Stomach (tissue), 9 donors: Measurements from ENCODE around the gene DGCR6L. TPM values are rescaled to one million over a fixed set of nuclear protein-coding genes. Genes with fewer than 3 reads are reported as not detected.
"Not testable (repeated sequence)": the region's sequence is repeated elsewhere in the genome, so short reads cannot be mapped to it uniquely, and the experiment has no call there.

Source experiments
- DNase-seq, 2 donors: peaks; one replicate each; pipeline versions ENCODE4 v3.0.0 to v3.0.0-alpha.2; 2013 to 2019
- H3K27ac ChIP-seq, 5 donors: fragments of 200-600 bp in 4 of 5; sonication (generic) in 4 of 5; one replicate each; pipeline ENCODE4 v1.5.1; 2013 to 2019; ENCODE audit warnings: mild to moderate bottlenecking in 1 of 5, moderate library complexity in 1 of 5
- H3K27me3 ChIP-seq, 3 donors: fragments of 200-600 bp; sonication (generic); one replicate each; pipeline ENCODE4 v1.5.1; 2017 to 2019; ENCODE audit warnings: mixed run types in 1 of 3
- H3K36me3 ChIP-seq, 4 donors: fragments of 200-600 bp; sonication (generic); 1 replicate in 3 of 4; 2 replicates in 1 of 4; pipeline ENCODE4 v1.5.1; 2016 to 2019
- H3K4me1 ChIP-seq, 4 donors: fragments of 200-600 bp; sonication (generic); one replicate each; pipeline ENCODE4 v1.5.1; 2016 to 2019
- H3K4me3 ChIP-seq, 4 donors: fragments of 200-600 bp; sonication (generic) in 3 of 4; one replicate each; pipeline ENCODE4 v1.5.1; 2016 to 2019; ENCODE audit warnings: mild to moderate bottlenecking in 1 of 4
- H3K9me3 ChIP-seq, 4 donors: fragments of 200-600 bp; sonication (generic); one replicate each; pipeline ENCODE4 v1.5.1; 2016 to 2019
- CTCF ChIP-seq, 7 experiments: fragments of 450-650 bp in 4 of 7; fragments of 200-600 bp in 3 of 7; sonication (generic) in 3 of 7; IDR thresholded peaks; one replicate each; pipeline ENCODE4 v1.5.1; 2016 to 2019; ENCODE audit warnings: antibody characterized with exemption in 7 of 7, control low read depth in 2 of 7, mild to moderate bottlenecking in 1 of 7
- EP300 ChIP-seq: sonication (generic); formaldehyde crosslinking; IDR thresholded peaks from one replicate; pipeline ENCODE4 v1.6.1; 2017; ENCODE audit warnings: antibody characterized with exemption
- POLR2AphosphoS5 ChIP-seq, 3 donors: sonication (generic); formaldehyde crosslinking; IDR thresholded peaks; one replicate each; pipeline ENCODE4 v1.6.1; 2016; ENCODE audit warnings: antibody characterized with exemption in 3 of 3
- WGBS, 5 donors: extraction: QIAGEN DNeasy Blood & Tissue Kit in 3 of 5; methylation state at CpG; one replicate each; pipeline versions ENCODE4 v1.1.5 to v1.1.7; 2013 to 2018; 5-methylcytosine and 5-hydroxymethylcytosine counted together
- intact Hi-C: fragments of 100-400 bp; cut with DNase I; formaldehyde crosslinking; loops from one replicate; pipeline ENCODE4 v1.15.1; 2023; ENCODE audit warnings: low total_unique reads
- polyA plus RNA-seq, 3 donors: library from polyadenylated mRNA; stranded (reverse); fragments of 200-250 nt; gene quantifications; one replicate each; pipeline ENCODE4 v1.2.3, GENCODE V29; 2013
- total RNA-seq, 5 donors: library from RNA; depleted of rRNA; stranded (reverse); fragments of >200 nt; gene quantifications; one replicate each; pipeline versions ENCODE4 v1.1.0 to v1.2.3, GENCODE V29; 2014 to 2016
- donor health status: healthy with polysubstance abuse.
- donor health status: Bipolar disorder and iron deficiency.
- donor health status: healthy.

The DGCR6L gene
- total and polyA plus RNA-seq, 8 donors: 21.4 to 148 (median 71.1) TPM

DNA sequence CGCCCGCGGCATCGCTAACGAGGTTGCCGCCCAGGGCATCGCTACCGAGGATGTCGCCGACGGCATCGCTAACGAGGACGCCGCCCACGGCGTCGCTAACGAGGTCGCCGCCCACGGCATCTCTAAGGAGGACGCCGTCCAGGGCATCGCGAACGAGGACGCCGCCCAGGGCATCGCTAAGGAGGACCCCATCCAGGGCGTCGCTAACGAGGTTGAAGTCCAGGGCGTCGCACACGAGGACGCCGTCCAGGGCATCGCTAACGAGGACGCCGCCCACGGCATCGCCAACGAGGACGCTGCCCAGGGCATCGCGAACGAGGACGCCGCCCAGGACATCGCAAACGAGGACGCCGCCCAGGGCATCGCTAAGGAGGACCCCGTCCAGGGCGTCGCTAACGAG is 40.4 kb upstream of the DGCR6L start:
- H3K4me1 ChIP-seq, H3K27me3 ChIP-seq, intact Hi-C loops, H3K36me3 ChIP-seq, H3K9me3 ChIP-seq, H3K27ac ChIP-seq, DNase-seq, H3K4me3 ChIP-seq: not testable (repeated sequence)
- 91 to 95% (median 95%) methylated on average over 49 to 60 of the region's 60 CpGs for WGBS, 5 donors

DNA sequence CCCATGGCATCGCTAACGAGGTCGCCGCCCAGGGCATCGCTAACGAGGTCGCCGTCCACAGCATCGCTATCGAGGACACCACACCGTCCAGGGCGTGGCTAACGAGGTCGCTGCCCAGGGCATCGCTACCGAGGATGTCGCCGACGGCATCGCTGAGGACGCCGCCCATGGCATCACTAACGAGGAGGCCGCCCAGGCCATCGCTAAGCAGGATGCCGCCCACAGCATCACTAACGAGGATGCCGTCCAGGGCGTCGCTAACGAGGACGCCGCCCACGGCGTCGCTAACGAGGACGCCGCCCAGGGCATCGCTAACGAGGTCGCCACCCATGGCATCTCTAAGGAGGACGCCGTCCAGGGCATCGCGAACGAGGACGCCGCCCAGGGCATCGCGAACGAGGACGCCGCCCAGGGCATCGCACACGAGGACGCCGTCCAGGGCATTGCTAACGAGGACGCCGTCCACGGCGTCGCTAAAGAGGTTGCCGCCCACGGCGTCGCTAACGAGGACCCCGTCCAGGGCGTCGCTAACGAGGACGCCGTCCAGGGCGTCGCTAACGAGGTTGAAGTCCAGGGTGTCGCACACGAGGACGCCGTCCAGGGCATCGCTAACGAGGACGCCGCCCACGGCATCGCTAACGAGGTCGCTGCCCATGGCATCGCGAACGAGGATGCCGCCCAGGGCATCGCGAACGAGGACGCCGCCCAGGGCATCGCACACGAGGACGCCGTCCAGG is 38.8 kb upstream of the DGCR6L start:
- H3K4me3 ChIP-seq, H3K9me3 ChIP-seq, H3K4me1 ChIP-seq, intact Hi-C loops, H3K27me3 ChIP-seq, H3K36me3 ChIP-seq, DNase-seq, H3K27ac ChIP-seq: not testable (repeated sequence)
- 96 to 97% (median 96%) methylated on average over 34 to 98 of the region's 103 CpGs for WGBS, 5 donors

DNA sequence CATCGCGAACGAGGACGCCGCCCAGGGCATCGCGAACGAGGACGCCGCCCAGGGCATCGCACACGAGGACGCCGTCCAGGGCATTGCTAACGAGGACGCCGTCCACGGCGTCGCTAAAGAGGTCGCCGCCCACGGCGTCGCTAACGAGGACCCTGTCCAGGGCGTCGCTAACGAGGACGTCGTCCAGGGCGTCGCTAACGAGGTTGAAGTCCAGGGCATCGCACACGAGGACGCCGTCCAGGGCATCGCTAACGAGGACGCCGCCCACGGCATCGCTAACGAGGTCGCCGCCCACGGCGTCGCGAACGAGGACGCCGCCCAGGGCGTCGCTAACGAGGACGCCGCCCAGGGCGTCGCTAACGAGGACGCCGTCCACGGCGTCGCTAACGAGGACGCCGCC is 38.1 kb upstream of the DGCR6L start:
- intact Hi-C loops: not testable (repeated sequence)

GRCh38 chr22:20356906-20357305 is 37.0 kb upstream of the DGCR6L start:
- DNase-seq, H3K36me3 ChIP-seq, H3K27ac ChIP-seq, H3K27me3 ChIP-seq, H3K4me1 ChIP-seq, intact Hi-C loops, H3K9me3 ChIP-seq, H3K4me3 ChIP-seq: not testable (repeated sequence)
- 90 to 96% (median 94%) methylated on average over 36 to 66 of the region's 66 CpGs for WGBS, 5 donors

More for the DNA sequence above, 38.1 kb upstream of the DGCR6L start:
- H3K27me3 ChIP-seq, H3K27ac ChIP-seq, H3K4me3 ChIP-seq, H3K36me3 ChIP-seq, H3K9me3 ChIP-seq, DNase-seq, H3K4me1 ChIP-seq: not testable (repeated sequence)
- WGBS, 5 donors: 91 to 98% (median 96%) methylated on average over 14 to 52 of the region's 70 CpGs

DNA sequence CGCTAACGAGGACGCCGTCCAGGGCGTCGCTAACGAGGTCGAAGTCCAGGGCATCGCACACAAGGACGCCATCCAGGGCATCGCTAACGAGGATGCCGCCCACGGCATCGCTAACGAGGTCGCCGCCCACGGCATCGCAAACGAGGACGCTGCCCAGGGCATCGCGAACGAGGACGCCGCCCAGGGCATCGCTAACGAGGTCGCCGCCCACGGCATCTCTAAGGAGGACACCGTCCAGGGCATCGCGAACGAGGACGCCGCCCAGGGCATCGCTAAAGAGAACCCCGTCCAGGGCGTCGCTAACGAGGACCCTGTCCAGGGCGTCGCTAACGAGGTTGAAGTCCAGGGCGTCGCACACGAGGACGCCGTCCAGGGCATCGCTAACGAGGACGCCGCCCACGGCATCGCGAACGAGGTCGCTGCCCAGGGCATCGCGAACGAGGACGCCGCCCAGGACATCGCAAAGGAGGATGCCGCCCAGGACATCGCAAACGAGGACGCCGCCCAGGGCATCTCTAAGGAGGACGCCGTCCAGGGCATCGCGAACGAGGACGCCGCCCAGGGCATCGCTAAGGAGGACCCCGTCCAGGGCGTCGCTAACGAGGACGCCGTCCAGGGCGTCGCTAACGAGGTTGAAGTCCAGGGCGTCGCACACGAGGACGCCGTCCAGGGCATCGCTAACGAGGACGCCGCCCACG is 36.2 kb upstream of the DGCR6L start:
- H3K27me3 ChIP-seq, H3K4me1 ChIP-seq, H3K36me3 ChIP-seq, DNase-seq, H3K27ac ChIP-seq, intact Hi-C loops, H3K9me3 ChIP-seq, H3K4me3 ChIP-seq: not testable (repeated sequence)
- WGBS, 5 donors: 89 to 97% (median 96%) methylated on average over 75 to 98 of the region's 98 CpGs

DNA sequence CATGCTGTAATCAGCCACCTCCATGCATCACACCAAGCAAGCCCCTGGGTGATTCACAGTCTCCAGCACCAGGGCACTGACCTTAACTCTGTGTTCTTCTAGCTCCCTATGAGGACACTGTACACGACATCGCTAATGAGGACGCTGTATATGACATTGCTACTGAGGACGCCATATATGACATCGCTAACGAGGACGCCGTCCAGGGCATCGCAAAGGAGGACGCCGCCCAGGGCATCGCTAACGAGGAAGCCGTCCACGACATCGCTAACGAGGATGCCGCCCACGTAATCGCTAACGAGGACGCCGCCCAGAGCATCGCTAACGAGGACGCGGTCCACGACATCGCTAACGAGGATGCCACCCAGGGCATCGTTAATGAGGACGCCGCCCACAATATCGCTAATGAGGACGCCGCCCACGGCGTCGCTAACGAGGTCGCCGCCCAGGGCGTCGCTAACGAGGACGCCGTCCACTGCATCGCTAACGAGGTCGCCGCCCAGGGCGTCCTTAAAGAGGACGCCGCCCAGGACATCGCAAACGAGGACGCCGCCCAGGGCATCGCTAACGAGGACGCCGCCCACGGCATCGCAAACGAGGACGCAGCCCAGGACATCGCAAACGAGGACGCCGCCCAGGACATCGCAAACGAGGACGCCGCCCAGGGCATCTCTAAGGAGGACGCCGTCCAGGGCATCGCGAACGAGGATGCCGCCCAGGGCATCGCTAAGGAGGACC is 34.5 kb upstream of the DGCR6L start:
- 92 to 97% (median 95%) methylated on average over 78 to 81 of the region's 81 CpGs for WGBS, 5 donors
- Histone ChIP-seq H3K27ac (no peak overlapping the region), H3K4me3 (no peak overlapping the region), H3K9me3 (no peaks in the 10 kb centered on the region), H3K27me3 (no peaks in the 10 kb centered on the region), H3K4me1 (no peaks in the 10 kb centered on the region), H3K36me3 (no peaks in the 10 kb centered on the region)
- intact Hi-C loops: no loop called here
- TF ChIP-seq EP300 (no peak), CTCF (IDR thresholded peaks at IDR 0.05) (no peak), POLR2AphosphoS5 (IDR thresholded peaks at IDR 0.05) (no peak)
- DNase-seq: no peak

- H3K9me3 ChIP-seq, H3K4me1 ChIP-seq, H3K27me3 ChIP-seq, H3K36me3 ChIP-seq, H3K27ac ChIP-seq, intact Hi-C loops, H3K4me3 ChIP-seq, DNase-seq: not testable (repeated sequence)
- WGBS, 5 donors: 64 to 86% (median 80%) methylated on average over 1 to 6 of the region's 6 CpGs
Observed at GRCh38 chr22:20352536-20352935, 32.7 kb upstream of the DGCR6L start.

GRCh38 chr22:20346553-20346952 is 26.7 kb upstream of the DGCR6L start:
- H3K27me3 ChIP-seq, H3K9me3 ChIP-seq, intact Hi-C loops, H3K4me1 ChIP-seq, H3K27ac ChIP-seq, H3K4me3 ChIP-seq, H3K36me3 ChIP-seq, DNase-seq: not testable (repeated sequence)
- 60 to 83% (median 71%) methylated on average over 1 to 3 of the region's 7 CpGs; no CpG with 5 or more reads in 1 of the 5 donors for WGBS, 5 donors

- H3K27ac ChIP-seq, H3K9me3 ChIP-seq, intact Hi-C loops, H3K36me3 ChIP-seq, H3K27me3 ChIP-seq, H3K4me3 ChIP-seq, H3K4me1 ChIP-seq: not testable (repeated sequence)
- 74 to 95% (median 92%) methylated on average over 2 of the region's 2 CpGs for WGBS, 5 donors
- DNase-seq: peak in 1 of 2 donors; percentile 24
Observed at GRCh38 chr22:20338291-20338690, 18.4 kb upstream of the DGCR6L start.

- H3K27ac ChIP-seq, H3K36me3 ChIP-seq, H3K27me3 ChIP-seq, H3K4me3 ChIP-seq, DNase-seq, H3K9me3 ChIP-seq, intact Hi-C loops, H3K4me1 ChIP-seq: not testable (repeated sequence)
- 59 to 73% (median 62%) methylated on average over 2 to 3 of the region's 3 CpGs for WGBS, 5 donors
Observed at GRCh38 chr22:20337807-20338206, 17.9 kb upstream of the DGCR6L start.
